Measurements from ENCODE around the gene S100A5. TPM values are rescaled to one million over a fixed set of nuclear protein-coding genes. Genes with fewer than 3 reads are reported as not detected.

Gene S100A5
- total RNA-seq, 1 experiment from 2014 or later: not detected

- peak overlapping the region; percentile 75 for H3K27ac Mint-ChIP-seq (ENCODE audit: low read depth, unreplicated experiment)
- H3K4me3 Mint-ChIP-seq (ENCODE audit: unreplicated experiment): peak overlapping the region; percentile 99
- ChIA-PET POLR2A (interaction anchor here (0.5 to 36.1 kb wide), 11 partner anchors 16 to 1487 kb away, joined by 3 to 2106 read pairs (median 9); partner anchors contain the start of genes CHTOP, S100A14, S100A16 and S100A2), CTCF (interaction anchor here (0.6 to 11.3 kb wide), 22 partner anchors 9 to 1029 kb away, joined by 3 to 224 read pairs (median 6); partner anchors contain the start of genes CHTOP, S100A1, S100A13 and S100A14)
- peak; percentile 98 for DNase-seq (ENCODE audit: unreplicated experiment)
- no peaks in the 10 kb centered on the region for H3K27me3 Mint-ChIP-seq (ENCODE audit: insufficient read depth, unreplicated experiment)
- BruUV-seq (replicated peaks): no TSS peak
- H3K9me3 Mint-ChIP-seq (ENCODE audit: unreplicated experiment): no peaks in the 10 kb centered on the region
- intact Hi-C loops (cut with micrococcal nuclease): loop anchor here (1.0 to 5.0 kb wide), 5 partner anchors 12 to 139 kb away; partner anchors contain the start of genes ILF2 and S100A4
- H3K36me3 Mint-ChIP-seq (ENCODE audit: insufficient read depth, unreplicated experiment): peaks cover 27% of the 10 kb centered on the region
- TF ChIP-seq CTCF (IDR thresholded peaks at IDR 0.05; ENCODE audit: unreplicated experiment): no peak
- H3K4me1 Mint-ChIP-seq (ENCODE audit: insufficient read depth, unreplicated experiment): peaks cover 53% of the 10 kb centered on the region
Measured at GRCh38 chr1:153533689-153534201, 7.0 kb downstream of the S100A5 start.

- intact Hi-C loops (cut with micrococcal nuclease): loop anchor here (1.0 to 5.0 kb wide), 4 partner anchors 22 to 139 kb away; partner anchors contain the start of gene ILF2
- peak overlapping the region; percentile 75 for H3K27ac Mint-ChIP-seq (ENCODE audit: low read depth, unreplicated experiment)
- TF ChIP-seq CTCF (IDR thresholded peaks at IDR 0.05; ENCODE audit: unreplicated experiment): peak; percentile 93
- ChIA-PET POLR2A (interaction anchor here (0.9 to 36.1 kb wide), 11 partner anchors 16 to 242 kb away, joined by 3 to 2106 read pairs (median 9); partner anchors contain the start of genes CHTOP, S100A14, S100A16 and S100A2), CTCF (interaction anchor here (0.6 to 11.3 kb wide), 33 partner anchors 8 to 1028 kb away, joined by 3 to 224 read pairs (median 5); partner anchors contain the start of genes CHTOP, S100A1, S100A13 and S100A14)
- no peaks in the 10 kb centered on the region for H3K27me3 Mint-ChIP-seq (ENCODE audit: insufficient read depth, unreplicated experiment)
- H3K9me3 Mint-ChIP-seq (ENCODE audit: unreplicated experiment): no peaks in the 10 kb centered on the region
- DNase-seq (ENCODE audit: unreplicated experiment): peak; percentile 97
- H3K4me1 Mint-ChIP-seq (ENCODE audit: insufficient read depth, unreplicated experiment): peaks cover 47% of the 10 kb centered on the region
- H3K36me3 Mint-ChIP-seq (ENCODE audit: insufficient read depth, unreplicated experiment): peaks cover 27% of the 10 kb centered on the region
- H3K4me3 Mint-ChIP-seq (ENCODE audit: unreplicated experiment): peak overlapping the region; percentile 99
- BruUV-seq (replicated peaks): no TSS peak
Measured at GRCh38 chr1:153532769-153533599, 7.8 kb downstream of the S100A5 start.

- Mint-ChIP-seq H3K36me3 (ENCODE audit: insufficient read depth, unreplicated experiment) (peaks cover 27% of the 10 kb centered on the region), H3K4me1 (ENCODE audit: insufficient read depth, unreplicated experiment) (peaks cover 50% of the 10 kb centered on the region), H3K27ac (ENCODE audit: low read depth, unreplicated experiment) (peak overlapping the region; percentile 75), H3K27me3 (ENCODE audit: insufficient read depth, unreplicated experiment) (no peaks in the 10 kb centered on the region), H3K4me3 (ENCODE audit: unreplicated experiment) (peak overlapping the region; percentile 99), H3K9me3 (ENCODE audit: unreplicated experiment) (no peaks in the 10 kb centered on the region)
- ChIA-PET POLR2A (interaction anchor here (0.7 to 36.1 kb wide), 9 partner anchors 15 to 890 kb away, joined by 3 to 2106 read pairs (median 6); partner anchors contain the start of genes CHTOP, S100A14, S100A16 and S100A2), CTCF (interaction anchor here (0.6 to 11.3 kb wide), 19 partner anchors 8 to 477 kb away, joined by 3 to 224 read pairs (median 11); partner anchors contain the start of genes S100A14, S100A16, S100A2 and S100A3)
- no TSS peak for BruUV-seq (replicated peaks)
- intact Hi-C loops (cut with micrococcal nuclease): loop anchor here (5.0 kb wide), 1 partner anchor 140 kb away; the partner anchor contains the start of gene ILF2
- no peak for TF ChIP-seq CTCF (IDR thresholded peaks at IDR 0.05; ENCODE audit: unreplicated experiment)
- DNase-seq (ENCODE audit: unreplicated experiment): no peak
Measured at GRCh38 chr1:153532181-153532580, 8.6 kb downstream of the S100A5 start.

All from MCF 10A (cell line).